HepG2 (cell line): ENCODE results near the gene ZCCHC10. TPM values are rescaled to one million over a fixed set of nuclear protein-coding genes. Genes with fewer than 3 reads are reported as not detected.

Experiments used
- CCDC6 ChIP-seq: sonication (generic); formaldehyde crosslinking; IDR thresholded peaks from 2 replicates; pipeline ENCODE4 v1.8.1; 2022; ENCODE audit warnings: mild to moderate bottlenecking, missing genetic modification reagents, moderate library complexity
- ETV5 ChIP-seq: IDR thresholded peaks from 2 replicates; pipeline ENCODE4 v1.6.1; 2018; ENCODE audit warnings: missing biosample characterization, missing genetic modification reagents, inconsistent platforms, borderline replicate concordance
- GLI4 ChIP-seq: sonication (generic); formaldehyde crosslinking; IDR thresholded peaks from 2 replicates; pipeline ENCODE4 v1.5.1; 2020; ENCODE audit warnings: missing genetic modification reagents, mild to moderate bottlenecking, moderate library complexity, borderline replicate concordance
- KDM2A ChIP-seq: sonication (generic); formaldehyde crosslinking; IDR thresholded peaks from 2 replicates; pipeline ENCODE4 v1.4.0; 2020; ENCODE audit warnings: low read depth, missing genetic modification reagents, borderline replicate concordance
- KDM3A ChIP-seq: IDR thresholded peaks from 2 replicates; pipeline ENCODE4 v1.6.1; 2018; ENCODE audit warnings: low read depth, missing compliant biosample characterization
- MATR3 ChIP-seq: sonication (generic); formaldehyde crosslinking; IDR thresholded peaks from 2 replicates; pipeline ENCODE4 v1.4.0; 2020; ENCODE audit warnings: missing genetic modification reagents
- MEIS1 ChIP-seq: sonication (generic); formaldehyde crosslinking; IDR thresholded peaks from 2 replicates; pipeline ENCODE4 v1.9.0; 2021; ENCODE audit warnings: mild to moderate bottlenecking, missing genetic modification reagents, moderate library complexity, borderline replicate concordance
- MTA1 ChIP-seq: sonication (generic); formaldehyde crosslinking; IDR thresholded peaks from 2 replicates; pipeline ENCODE4 v1.4.0; 2020; ENCODE audit warnings: missing genetic modification reagents, mild to moderate bottlenecking, borderline replicate concordance
- MTF2 ChIP-seq: sonication (generic); formaldehyde crosslinking; IDR thresholded peaks from 2 replicates; pipeline ENCODE4 v1.5.0; 2020; ENCODE audit warnings: missing genetic modification reagents, borderline replicate concordance
- NAIF1 ChIP-seq: sonication (generic); formaldehyde crosslinking; IDR thresholded peaks from 2 replicates; pipeline ENCODE4 v1.5.0; 2020; ENCODE audit warnings: mild to moderate bottlenecking, missing genetic modification reagents, borderline replicate concordance
- NR3C1 ChIP-seq: sonication (generic); formaldehyde crosslinking; IDR thresholded peaks from 2 replicates; pipeline ENCODE4 v1.4.0; 2020; ENCODE audit warnings: missing genetic modification reagents
- PHF21A ChIP-seq: sonication (generic); formaldehyde crosslinking; IDR thresholded peaks from 2 replicates; pipeline ENCODE4 v1.5.0; 2020; ENCODE audit warnings: mild to moderate bottlenecking, missing genetic modification reagents
- RORA ChIP-seq: sonication (generic); formaldehyde crosslinking; IDR thresholded peaks from 2 replicates; pipeline ENCODE4 v1.5.0; 2020; ENCODE audit warnings: mild to moderate bottlenecking, missing genetic modification reagents, moderate library complexity
- SRF ChIP-seq: IDR thresholded peaks from 2 replicates; pipeline ENCODE4 v1.6.1; 2011; ENCODE audit warnings: mild to moderate bottlenecking, low read depth, low read length, moderate library complexity
- TGIF2 ChIP-seq: IDR thresholded peaks from 2 replicates; pipeline ENCODE4 v1.6.1; 2016; ENCODE audit warnings: control low read depth, missing compliant biosample characterization
- XRCC5 ChIP-seq: fragments of 200-400 bp; formaldehyde crosslinking; optimal IDR thresholded peaks from 2 replicates; pipeline ENCODE3; 2017; ENCODE audit warnings: mild to moderate bottlenecking, low read length
- YEATS2 ChIP-seq: sonication (generic); formaldehyde crosslinking; IDR thresholded peaks from 2 replicates; pipeline ENCODE4 v1.4.0; 2020; ENCODE audit warnings: missing genetic modification reagents, borderline replicate concordance
- ZFP62 ChIP-seq: sonication (generic); formaldehyde crosslinking; IDR thresholded peaks from 2 replicates; pipeline ENCODE4 v1.4.0; 2020; ENCODE audit warnings: missing genetic modification reagents
- ZMYM2 ChIP-seq: sonication (generic); formaldehyde crosslinking; IDR thresholded peaks from 2 replicates; pipeline ENCODE4 v1.8.0; 2022; ENCODE audit warnings: mild to moderate bottlenecking, missing genetic modification reagents
- ZNF180 ChIP-seq: sonication (generic); formaldehyde crosslinking; IDR thresholded peaks from 2 replicates; pipeline ENCODE4 v1.4.0; 2020; ENCODE audit warnings: low read depth, missing genetic modification reagents, borderline replicate concordance
- ZNF430 ChIP-seq: sonication (generic); formaldehyde crosslinking; IDR thresholded peaks from 2 replicates; pipeline ENCODE4 v1.9.0; 2021; ENCODE audit warnings: mild to moderate bottlenecking, missing genetic modification reagents
- ZNF761 ChIP-seq: sonication (generic); formaldehyde crosslinking; conservative IDR thresholded peaks from 2 replicates; pipeline ENCODE4 v1.4.0; 2020; ENCODE audit warnings: mild to moderate bottlenecking, missing genetic modification reagents
- ZNF792 ChIP-seq: IDR thresholded peaks from 2 replicates; pipeline ENCODE4 v1.6.1; 2016
- polyA plus RNA-seq, 8 experiments: library from polyadenylated mRNA; depleted of rRNA in 3 of 8; stranded (reverse) in 7 of 8; unstranded in 1 of 8; fragments of >200 nt; fragmentation: Illumina TruSeq in 4 of 8; extraction: Trizol in 4 of 8; gene quantifications; 2 replicates each; pipeline versions ENCODE4 v1.2.1 to v1.2.3, GENCODE V29; 2011 to 2016; ENCODE audit warnings: low read depth in 4 of 8, missing spikeins in 1 of 8, mixed read lengths in 1 of 8; ENCODE audit not compliant: insufficient read depth in 1 of 8
- total RNA-seq, 5 experiments: library from RNA; depleted of rRNA; stranded (reverse); fragments of >200 nt; fragmentation: Illumina TruSeq; extraction: Trizol; gene quantifications; 2 replicates each; pipeline ENCODE4 v1.2.3, GENCODE V29; 2016; ENCODE audit warnings: low read depth in 1 of 5
- TF ChIP-seq, protein P1 (sequence below): sonication (generic); formaldehyde crosslinking; IDR thresholded peaks from 2 replicates; pipeline ENCODE4 v1.5.0; 2020; ENCODE audit warnings: mild to moderate bottlenecking, missing genetic modification reagents, borderline replicate concordance

ZCCHC10 gene
- total and polyA plus RNA-seq, 2 of the 13 experiments (the other 11 are each of a cell fraction or from before 2014, with no cell fraction given), result 40.7 to 48.2 TPM

DNA sequence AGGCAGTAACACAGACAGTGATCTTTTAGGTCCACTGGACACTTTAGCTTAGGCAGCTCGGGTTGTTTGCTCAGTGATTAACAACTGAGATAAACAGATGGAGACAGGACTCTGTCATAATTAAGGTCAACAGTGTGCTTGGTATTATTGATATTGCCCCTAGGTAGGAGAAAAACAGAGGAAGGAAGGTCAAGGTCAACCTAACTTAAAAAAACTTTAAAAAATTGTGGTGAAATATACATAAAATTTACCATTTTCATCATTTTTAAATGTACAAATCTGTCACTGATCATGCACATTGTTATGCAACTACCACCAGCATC, 23.3 kb upstream of the ZCCHC10 start (continued):
- TF ChIP-seq ZNF430 (CRISPR knock-in tag), result 0 out of 2 replicates have a peak, but pooled peaks have one; percentile 28
- peak; percentile 81; the same call in 1 of the 2 replicates for TF ChIP-seq ETV5
- TF ChIP-seq ZNF180 (CRISPR knock-in tag), result no peak
- no peak for TF ChIP-seq YEATS2 (CRISPR knock-in tag)
- no peak for TF ChIP-seq XRCC5
- peak; percentile 71; the same call in 1 of the 2 replicates for TF ChIP-seq PHF21A (CRISPR knock-in tag)
- TF ChIP-seq CCDC6 (CRISPR knock-in tag), result no peak
- TF ChIP-seq ZMYM2 (CRISPR knock-in tag), result no peak
- no peak for TF ChIP-seq GLI4 (CRISPR knock-in tag)
- TF ChIP-seq KDM2A (CRISPR knock-in tag), result no peak
- no peak for TF ChIP-seq ZNF761 (CRISPR knock-in tag)
- TF ChIP-seq MTA1 (CRISPR knock-in tag), result no peak
- TF ChIP-seq MTF2, result no peak
- TF ChIP-seq ZNF792 (CRISPR knock-in tag), result no peak
- TF ChIP-seq SRF, result no peak
- no peak for TF ChIP-seq NAIF1 (CRISPR knock-in tag)
- 0 out of 2 replicates have a peak, but pooled peaks have one; percentile 52 for TF ChIP-seq TGIF2 (CRISPR knock-in tag)
- TF ChIP-seq, protein P1, sequence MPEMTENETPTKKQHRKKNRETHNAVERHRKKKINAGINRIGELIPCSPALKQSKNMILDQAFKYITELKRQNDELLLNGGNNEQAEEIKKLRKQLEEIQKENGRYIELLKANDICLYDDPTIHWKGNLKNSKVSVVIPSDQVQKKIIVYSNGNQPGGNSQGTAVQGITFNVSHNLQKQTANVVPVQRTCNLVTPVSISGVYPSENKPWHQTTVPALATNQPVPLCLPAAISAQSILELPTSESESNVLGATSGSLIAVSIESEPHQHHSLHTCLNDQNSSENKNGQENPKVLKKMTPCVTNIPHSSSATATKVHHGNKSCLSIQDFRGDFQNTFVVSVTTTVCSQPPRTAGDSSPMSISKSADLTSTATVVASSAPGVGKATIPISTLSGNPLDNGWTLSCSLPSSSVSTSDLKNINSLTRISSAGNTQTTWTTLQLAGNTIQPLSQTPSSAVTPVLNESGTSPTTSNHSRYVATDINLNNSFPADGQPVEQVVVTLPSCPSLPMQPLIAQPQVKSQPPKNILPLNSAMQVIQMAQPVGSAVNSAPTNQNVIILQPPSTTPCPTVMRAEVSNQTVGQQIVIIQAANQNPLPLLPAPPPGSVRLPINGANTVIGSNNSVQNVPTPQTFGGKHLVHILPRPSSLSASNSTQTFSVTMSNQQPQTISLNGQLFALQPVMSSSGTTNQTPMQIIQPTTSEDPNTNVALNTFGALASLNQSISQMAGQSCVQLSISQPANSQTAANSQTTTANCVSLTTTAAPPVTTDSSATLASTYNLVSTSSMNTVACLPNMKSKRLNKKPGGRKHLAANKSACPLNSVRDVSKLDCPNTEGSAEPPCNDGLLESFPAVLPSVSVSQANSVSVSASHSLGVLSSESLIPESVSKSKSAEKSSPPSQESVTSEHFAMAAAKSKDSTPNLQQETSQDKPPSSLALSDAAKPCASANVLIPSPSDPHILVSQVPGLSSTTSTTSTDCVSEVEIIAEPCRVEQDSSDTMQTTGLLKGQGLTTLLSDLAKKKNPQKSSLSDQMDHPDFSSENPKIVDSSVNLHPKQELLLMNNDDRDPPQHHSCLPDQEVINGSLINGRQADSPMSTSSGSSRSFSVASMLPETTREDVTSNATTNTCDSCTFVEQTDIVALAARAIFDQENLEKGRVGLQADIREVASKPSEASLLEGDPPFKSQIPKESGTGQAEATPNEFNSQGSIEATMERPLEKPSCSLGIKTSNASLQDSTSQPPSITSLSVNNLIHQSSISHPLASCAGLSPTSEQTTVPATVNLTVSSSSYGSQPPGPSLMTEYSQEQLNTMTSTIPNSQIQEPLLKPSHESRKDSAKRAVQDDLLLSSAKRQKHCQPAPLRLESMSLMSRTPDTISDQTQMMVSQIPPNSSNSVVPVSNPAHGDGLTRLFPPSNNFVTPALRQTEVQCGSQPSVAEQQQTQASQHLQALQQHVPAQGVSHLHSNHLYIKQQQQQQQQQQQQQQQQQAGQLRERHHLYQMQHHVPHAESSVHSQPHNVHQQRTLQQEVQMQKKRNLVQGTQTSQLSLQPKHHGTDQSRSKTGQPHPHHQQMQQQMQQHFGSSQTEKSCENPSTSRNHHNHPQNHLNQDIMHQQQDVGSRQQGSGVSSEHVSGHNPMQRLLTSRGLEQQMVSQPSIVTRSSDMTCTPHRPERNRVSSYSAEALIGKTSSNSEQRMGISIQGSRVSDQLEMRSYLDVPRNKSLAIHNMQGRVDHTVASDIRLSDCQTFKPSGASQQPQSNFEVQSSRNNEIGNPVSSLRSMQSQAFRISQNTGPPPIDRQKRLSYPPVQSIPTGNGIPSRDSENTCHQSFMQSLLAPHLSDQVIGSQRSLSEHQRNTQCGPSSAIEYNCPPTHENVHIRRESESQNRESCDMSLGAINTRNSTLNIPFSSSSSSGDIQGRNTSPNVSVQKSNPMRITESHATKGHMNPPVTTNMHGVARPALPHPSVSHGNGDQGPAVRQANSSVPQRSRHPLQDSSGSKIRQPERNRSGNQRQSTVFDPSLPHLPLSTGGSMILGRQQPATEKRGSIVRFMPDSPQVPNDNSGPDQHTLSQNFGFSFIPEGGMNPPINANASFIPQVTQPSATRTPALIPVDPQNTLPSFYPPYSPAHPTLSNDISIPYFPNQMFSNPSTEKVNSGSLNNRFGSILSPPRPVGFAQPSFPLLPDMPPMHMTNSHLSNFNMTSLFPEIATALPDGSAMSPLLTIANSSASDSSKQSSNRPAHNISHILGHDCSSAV (CRISPR knock-in tag), result no peak
- no peak for TF ChIP-seq ZFP62
- 0 out of 2 replicates have a peak, but pooled peaks have one; percentile 37 for TF ChIP-seq KDM3A (CRISPR knock-in tag)
- TF ChIP-seq MATR3 (CRISPR knock-in tag), result no peak
- no peak; the same call in 1 of the 2 replicates for TF ChIP-seq MEIS1 (CRISPR knock-in tag)
- no peak for TF ChIP-seq NR3C1 (CRISPR knock-in tag)
- TF ChIP-seq RORA (CRISPR knock-in tag), result no peak
